Omental fat pad (tissue), 4 donors: ENCODE results near the gene SYNCRIP. TPM values are rescaled to one million over a fixed set of nuclear protein-coding genes. Genes with fewer than 3 reads are reported as not detected.

ENCODE experiments used
- ATAC-seq: fragments of 150-250 bp; one replicate; pipeline ENCODE4 v1.9.1; 2016; ENCODE audit warnings: mild to moderate bottlenecking, moderate library complexity; ENCODE audit not compliant: low FRiP score
- DNase-seq: peaks from one replicate; pipeline ENCODE4 v3.0.0-alpha.2; 2019; ENCODE audit warnings: low spot score
- total RNA-seq, 4 donors: library from RNA; depleted of rRNA; stranded (reverse); fragments of >200 nt; gene quantifications; one replicate each; pipeline ENCODE4 v1.1.0, GENCODE V29; 2016
- TF ChIP-seq, protein P1 (sequence below), 3 donors: fragments of 450-650 bp; IDR thresholded peaks; one replicate each; pipeline ENCODE4 v1.5.1; 2016 to 2017; ENCODE audit warnings: antibody characterized with exemption in 3 of 3, mild to moderate bottlenecking in 3 of 3, moderate library complexity in 2 of 3

Gene SYNCRIP
- total RNA-seq, 4 donors from 2014 or later = 52.9 to 126 (median 64.1) TPM

- no peak for ATAC-seq
- TF ChIP-seq, protein P1, sequence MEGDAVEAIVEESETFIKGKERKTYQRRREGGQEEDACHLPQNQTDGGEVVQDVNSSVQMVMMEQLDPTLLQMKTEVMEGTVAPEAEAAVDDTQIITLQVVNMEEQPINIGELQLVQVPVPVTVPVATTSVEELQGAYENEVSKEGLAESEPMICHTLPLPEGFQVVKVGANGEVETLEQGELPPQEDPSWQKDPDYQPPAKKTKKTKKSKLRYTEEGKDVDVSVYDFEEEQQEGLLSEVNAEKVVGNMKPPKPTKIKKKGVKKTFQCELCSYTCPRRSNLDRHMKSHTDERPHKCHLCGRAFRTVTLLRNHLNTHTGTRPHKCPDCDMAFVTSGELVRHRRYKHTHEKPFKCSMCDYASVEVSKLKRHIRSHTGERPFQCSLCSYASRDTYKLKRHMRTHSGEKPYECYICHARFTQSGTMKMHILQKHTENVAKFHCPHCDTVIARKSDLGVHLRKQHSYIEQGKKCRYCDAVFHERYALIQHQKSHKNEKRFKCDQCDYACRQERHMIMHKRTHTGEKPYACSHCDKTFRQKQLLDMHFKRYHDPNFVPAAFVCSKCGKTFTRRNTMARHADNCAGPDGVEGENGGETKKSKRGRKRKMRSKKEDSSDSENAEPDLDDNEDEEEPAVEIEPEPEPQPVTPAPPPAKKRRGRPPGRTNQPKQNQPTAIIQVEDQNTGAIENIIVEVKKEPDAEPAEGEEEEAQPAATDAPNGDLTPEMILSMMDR (IDR thresholded peaks at IDR 0.05) = no peak
- DNase-seq = no peak
These were observed 61.8 kb downstream of the SYNCRIP start for GRCh38 chr6:85580878-85581267.

DNA sequence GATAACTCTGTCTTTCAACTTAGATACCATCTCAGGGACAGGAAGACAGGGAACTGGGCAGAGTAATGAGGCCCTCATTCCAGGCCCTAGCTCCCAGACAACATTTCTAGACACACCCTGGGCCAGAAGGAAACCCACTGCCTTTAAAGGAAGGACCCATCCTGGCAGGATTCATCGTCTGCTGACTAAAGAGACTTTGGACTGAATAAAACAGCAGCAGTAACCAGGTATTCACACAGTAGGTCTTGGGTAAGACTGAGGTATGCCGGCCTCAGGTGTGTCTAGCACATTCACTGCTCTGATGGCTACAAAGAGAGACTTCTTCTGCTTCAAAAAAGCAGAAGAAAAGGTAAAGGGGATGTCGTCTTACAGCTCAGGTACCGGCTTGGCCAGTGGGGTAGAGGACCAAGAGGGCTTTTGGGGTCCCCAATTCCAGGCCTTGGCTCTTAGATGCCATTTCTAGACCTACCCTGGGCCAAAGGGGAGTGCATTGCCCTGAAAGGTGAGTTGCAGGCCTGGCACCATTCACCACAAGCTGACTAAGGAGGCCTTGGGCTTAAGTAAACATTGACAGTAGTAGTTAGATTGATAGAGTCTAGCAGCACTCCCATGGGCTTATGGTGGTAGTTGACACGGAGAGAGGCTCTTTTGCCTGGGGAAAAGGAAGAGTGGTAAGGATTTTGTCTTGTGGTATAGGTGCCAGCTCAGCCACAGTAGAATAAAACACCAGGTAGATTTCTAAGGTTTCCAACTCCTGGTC, 62.4 kb downstream of the SYNCRIP start:
- TF ChIP-seq, protein P1 (IDR thresholded peaks at IDR 0.05) = no peak
- DNase-seq (no peak), ATAC-seq (no peak)

GRCh38 chr6:85579581-85579980, 63.1 kb downstream of the SYNCRIP start:
- TF ChIP-seq, protein P1 (IDR thresholded peaks at IDR 0.05) = no peak
- DNase-seq (no peak), ATAC-seq (no peak)

GRCh38 chr6:85576476-85576875, 66.2 kb downstream of the SYNCRIP start:
- DNase-seq (no peak), ATAC-seq (no peak)
- TF ChIP-seq, protein P1 (IDR thresholded peaks at IDR 0.05) = no peak

DNA sequence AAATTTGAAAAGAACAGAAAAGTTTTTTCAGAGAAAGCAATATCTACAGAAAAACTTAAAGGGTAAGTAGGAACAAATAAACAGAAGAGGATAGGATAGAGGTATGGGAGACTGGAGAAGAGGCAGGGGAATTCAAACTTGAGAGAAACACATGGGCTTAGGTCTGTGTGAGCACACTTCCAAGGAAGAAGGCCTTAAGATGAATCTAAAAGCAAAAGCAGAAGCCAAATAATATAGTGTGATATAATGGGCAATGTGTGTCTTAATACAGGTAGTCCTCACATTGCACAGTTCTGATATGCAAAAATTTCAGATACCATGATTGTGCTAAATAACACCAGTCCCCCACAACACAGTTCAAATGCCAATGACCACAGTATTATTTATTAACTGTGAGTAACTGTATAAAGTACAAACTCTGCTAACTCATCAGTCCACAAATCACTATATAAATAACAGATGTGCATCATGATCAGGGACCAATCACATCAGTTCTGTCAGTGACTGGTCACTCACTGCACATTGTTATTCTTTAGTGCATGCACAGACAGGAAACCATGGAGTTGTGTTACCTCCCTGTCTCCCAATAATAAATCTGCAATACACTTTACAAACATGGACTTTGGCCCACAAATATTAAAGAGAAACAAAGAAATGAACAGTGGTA, 67.6 kb downstream of the SYNCRIP start:
- DNase-seq = no peak

GRCh38 chr6:85569323-85569722, 73.4 kb downstream of the SYNCRIP start:
- TF ChIP-seq, protein P1 (IDR thresholded peaks at IDR 0.05) = no peak
- no peak for DNase-seq
- no peak for ATAC-seq

More for the DNA sequence above, 67.6 kb downstream of the SYNCRIP start:
- TF ChIP-seq, protein P1 (IDR thresholded peaks at IDR 0.05) = no peak
- no peak for ATAC-seq

- DNase-seq (no peak), ATAC-seq (no peak)
- TF ChIP-seq, protein P1 (IDR thresholded peaks at IDR 0.05) = no peak
These were observed 74.3 kb downstream of the SYNCRIP start for GRCh38 chr6:85568411-85568810.
